Measurements from ENCODE around the gene INTS7.
"Not testable (repeated sequence)": the region's sequence is repeated elsewhere in the genome, so short reads cannot be mapped to it uniquely, and the experiment has no call there.

Gene INTS7

GRCh38 chr1:211933946-211934714 lies 101.2 kb downstream of the INTS7 start:
- no peak for DNase-seq (ENCODE audit: low spot score)

- no peak for DNase-seq (ENCODE audit: low spot score)
These were observed 102.5 kb downstream of the INTS7 start for GRCh38 chr1:211932933-211933254.

GRCh38 chr1:211932231-211932932 lies 103.0 kb downstream of the INTS7 start:
- no peak for DNase-seq (ENCODE audit: low spot score)

GRCh38 chr1:211929683-211930082 lies 105.7 kb downstream of the INTS7 start:
- no peak for DNase-seq (ENCODE audit: low spot score)

GRCh38 chr1:211928993-211929637 lies 106.2 kb downstream of the INTS7 start:
- DNase-seq (ENCODE audit: low spot score) = no peak

GRCh38 chr1:211928290-211928801 lies 107.0 kb downstream of the INTS7 start:
- no peak for DNase-seq (ENCODE audit: low spot score)

- DNase-seq (ENCODE audit: low spot score) = no peak
These were observed 110.3 kb downstream of the INTS7 start for GRCh38 chr1:211925016-211925415.

- DNase-seq (ENCODE audit: low spot score) = no peak
These were observed 111.1 kb downstream of the INTS7 start for GRCh38 chr1:211924256-211924655.

- DNase-seq (ENCODE audit: low spot score) = no peak
These were observed 112.3 kb downstream of the INTS7 start for GRCh38 chr1:211923095-211923494.

- no peak for DNase-seq (ENCODE audit: low spot score)
These were observed 113.7 kb downstream of the INTS7 start for GRCh38 chr1:211921579-211922095.

- DNase-seq (ENCODE audit: low spot score) = no peak
These were observed 114.6 kb downstream of the INTS7 start for GRCh38 chr1:211920602-211921226.

GRCh38 chr1:211920141-211920572 lies 115.2 kb downstream of the INTS7 start:
- DNase-seq (ENCODE audit: low spot score) = no peak

GRCh38 chr1:211918843-211919414 lies 116.4 kb downstream of the INTS7 start:
- DNase-seq (ENCODE audit: low spot score) = no peak

- not testable (repeated sequence) for DNase-seq (ENCODE audit: low spot score)
These were observed 118.9 kb downstream of the INTS7 start for GRCh38 chr1:211916458-211916857.

GRCh38 chr1:211915924-211916323 lies 119.4 kb downstream of the INTS7 start:
- no peak for DNase-seq (ENCODE audit: low spot score)

- DNase-seq (ENCODE audit: low spot score) = no peak
These were observed 122.4 kb downstream of the INTS7 start for GRCh38 chr1:211912844-211913432.

- DNase-seq (ENCODE audit: low spot score) = no peak
These were observed 123.3 kb downstream of the INTS7 start for GRCh38 chr1:211912038-211912437.

- DNase-seq (ENCODE audit: low spot score) = no peak
These were observed 124.4 kb downstream of the INTS7 start for GRCh38 chr1:211910913-211911485.

- DNase-seq (ENCODE audit: low spot score) = no peak
These were observed 125.1 kb downstream of the INTS7 start for GRCh38 chr1:211910113-211910884.

GRCh38 chr1:211909395-211909794 lies 126.0 kb downstream of the INTS7 start:
- no peak for DNase-seq (ENCODE audit: low spot score)
